B cell (primary cell): ENCODE results near the gene LARGE1.

Experiments used
- CTCF ChIP-seq: fragments of 200-600 bp; IDR thresholded peaks from one replicate; pipeline ENCODE4 v1.8.0; 2022; ENCODE audit warnings: antibody characterized with exemption, mild to moderate bottlenecking
- EZH2 ChIP-seq: IDR thresholded peaks from 2 replicates; pipeline ENCODE4 v1.6.1; 2012; ENCODE audit warnings: borderline replicate concordance, low read depth, mild to moderate bottlenecking, moderate library complexity, low read length; ENCODE audit not compliant: insufficient read depth, poor library complexity, severe bottlenecking

GRCh38 chr22:33519974-33520903, 400.0 kb downstream of the LARGE1 start:
- TF ChIP-seq CTCF (no peak), EZH2 (no peak)
